ENCODE results near the gene SLC2A1.

Gene SLC2A1

GRCh38 chr1:42960122-42960390 is 1.4 kb upstream of the SLC2A1 start:
- no peak for DNase-seq (ENCODE audit: low read depth)

GRCh38 chr1:42957880-42958487 is 684 bp downstream of the SLC2A1 start:
- DNase-seq (ENCODE audit: low read depth), result peak; percentile 50

GRCh38 chr1:42957229-42957879 is 1.3 kb downstream of the SLC2A1 start:
- no peak for DNase-seq (ENCODE audit: low read depth)

- no peak for DNase-seq (ENCODE audit: low read depth)
Measured at GRCh38 chr1:42956739-42957138, 1.9 kb downstream of the SLC2A1 start.

- DNase-seq (ENCODE audit: low read depth), result no peak
Measured at GRCh38 chr1:42955311-42956063, 3.2 kb downstream of the SLC2A1 start.

GRCh38 chr1:42953182-42954180 is 5.2 kb downstream of the SLC2A1 start:
- no peak for DNase-seq (ENCODE audit: low read depth)

- DNase-seq (ENCODE audit: low read depth), result no peak
Measured at GRCh38 chr1:42952303-42953001, 6.2 kb downstream of the SLC2A1 start.

GRCh38 chr1:42951588-42951987 is 7.1 kb downstream of the SLC2A1 start:
- DNase-seq (ENCODE audit: low read depth), result no peak

- DNase-seq (ENCODE audit: low read depth), result no peak
Measured at GRCh38 chr1:42950116-42950481, 8.6 kb downstream of the SLC2A1 start.

- DNase-seq (ENCODE audit: low read depth), result no peak
Measured at GRCh38 chr1:42949312-42950115, 9.2 kb downstream of the SLC2A1 start.

GRCh38 chr1:42947965-42948732 is 10.5 kb downstream of the SLC2A1 start:
- no peak for DNase-seq (ENCODE audit: low read depth)

GRCh38 chr1:42947117-42947516 is 11.6 kb downstream of the SLC2A1 start:
- DNase-seq (ENCODE audit: low read depth), result no peak

- no peak for DNase-seq (ENCODE audit: low read depth)
Measured at GRCh38 chr1:42946120-42946898, 12.4 kb downstream of the SLC2A1 start.

- DNase-seq (ENCODE audit: low read depth), result no peak
Measured at GRCh38 chr1:42945164-42945563, 13.5 kb downstream of the SLC2A1 start.

- DNase-seq (ENCODE audit: low read depth), result no peak
Measured at GRCh38 chr1:42944246-42944928, 14.3 kb downstream of the SLC2A1 start.

GRCh38 chr1:42943728-42944127 is 14.9 kb downstream of the SLC2A1 start:
- no peak for DNase-seq (ENCODE audit: low read depth)

GRCh38 chr1:42943166-42943565 is 15.5 kb downstream of the SLC2A1 start:
- no peak for DNase-seq (ENCODE audit: low read depth)

- no peak for DNase-seq (ENCODE audit: low read depth)
Measured at GRCh38 chr1:42942444-42942843, 16.2 kb downstream of the SLC2A1 start.

Data from activated gamma-delta T cell treated with anti-CD3 and anti-CD28 coated beads, Interleukin-2, amount 50 U/mL, for 16 hours (primary cell).